HG03045 (cell line): Measurements from ENCODE around the gene CRLF1.
"Not testable (repeated sequence)": the region's sequence is repeated elsewhere in the genome, so short reads cannot be mapped to it uniquely, and the experiment has no call there.

Experiments
- ATAC-seq: cut with Tn5 transposase; IDR thresholded peaks from one replicate; pipeline ENCODE4 v1.9.1; 2021; ENCODE audit warnings: mild to moderate bottlenecking, moderate library complexity; ENCODE audit not compliant: unreplicated experiment

CRLF1 gene

GRCh38 chr19:18593367-18594095 lies 13.1 kb downstream of the CRLF1 start:
- no peak for ATAC-seq

GRCh38 chr19:18592732-18593131 lies 13.9 kb downstream of the CRLF1 start:
- ATAC-seq, result not testable (repeated sequence)

- ATAC-seq, result no peak
Observed at GRCh38 chr19:18591735-18592385, 14.7 kb downstream of the CRLF1 start.

- ATAC-seq, result no peak
Observed at GRCh38 chr19:18590273-18591272, 16.0 kb downstream of the CRLF1 start.

GRCh38 chr19:18589380-18590272 lies 17.0 kb downstream of the CRLF1 start:
- ATAC-seq, result peak; percentile 12

- peak; percentile 81 for ATAC-seq
Observed at GRCh38 chr19:18588611-18589379, 17.8 kb downstream of the CRLF1 start, which contains the start of gene REX1BD. Gene REX1BD, plus strand, starts transcription at chr19:18588798. Its CDS starts 4 bp downstream, at chr19:18588802.

GRCh38 chr19:18587962-18588610 lies 18.5 kb downstream of the CRLF1 start:
- ATAC-seq, result no peak

- no peak for ATAC-seq
Observed at GRCh38 chr19:18587561-18587960, 19.0 kb downstream of the CRLF1 start.

- no peak for ATAC-seq
Observed at GRCh38 chr19:18586306-18586705, 20.3 kb downstream of the CRLF1 start.

- no peak for ATAC-seq
Observed at GRCh38 chr19:18580311-18580710, 26.3 kb downstream of the CRLF1 start.

GRCh38 chr19:18577365-18577914 lies 29.2 kb downstream of the CRLF1 start:
- no peak for ATAC-seq

GRCh38 chr19:18576383-18576782 lies 30.2 kb downstream of the CRLF1 start:
- ATAC-seq, result no peak

GRCh38 chr19:18574691-18575291 lies 31.8 kb downstream of the CRLF1 start:
- ATAC-seq, result no peak

GRCh38 chr19:18571564-18572344 lies 34.8 kb downstream of the CRLF1 start, which contains the start of gene UBA52:
Gene UBA52, plus strand, starts transcription at chr19:18571857. Its CDS starts 1,444 bp downstream, at chr19:18573301.
- peak; percentile 89 for ATAC-seq

- ATAC-seq, result no peak
Observed at GRCh38 chr19:18568367-18568766, 38.2 kb downstream of the CRLF1 start.

- no peak for ATAC-seq
Observed at GRCh38 chr19:18566953-18567352, 39.6 kb downstream of the CRLF1 start.

GRCh38 chr19:18562086-18562485 lies 44.5 kb downstream of the CRLF1 start:
- ATAC-seq, result no peak
